OCI-LY3 (cell line): ENCODE measurements around the gene YTHDC1.

Experiments used
- EZH2phosphoT487 ChIP-seq: fragments of 200-600 bp; shearing (Covaris generic); IDR thresholded peaks from 2 replicates; pipeline ENCODE4 v1.6.1; 2018; ENCODE audit warnings: antibody characterized with exemption, mixed run types, low read depth
- TF ChIP-seq, protein P1 (sequence below): fragments of 200-600, 300-600 bp; sonication (generic); IDR thresholded peaks from 2 replicates; pipeline ENCODE4 v1.5.1; 2014; ENCODE audit warnings: antibody characterized with exemption, low read length, low read depth

DNA sequence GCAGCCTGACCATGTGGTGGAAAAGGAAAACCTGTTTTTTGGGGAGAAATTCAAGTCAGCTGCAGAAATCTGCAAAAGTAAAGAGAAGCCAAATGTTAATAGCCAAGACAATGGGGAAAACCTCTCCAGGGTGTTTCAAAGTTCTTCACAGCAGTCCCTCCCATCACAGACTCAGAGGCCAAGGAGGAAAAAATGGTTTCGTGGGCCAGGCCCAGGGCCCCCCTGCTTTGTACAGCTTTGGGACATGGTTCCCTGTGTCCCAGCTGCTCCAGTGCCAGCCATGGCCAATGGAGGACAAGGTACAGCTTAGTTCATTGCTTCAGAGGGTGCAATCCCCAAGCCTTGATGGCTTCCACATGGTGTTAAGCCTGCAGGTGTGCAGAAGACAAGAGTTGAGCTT lies 15.2 kb upstream of the YTHDC1 start:
- TF ChIP-seq, protein P1, sequence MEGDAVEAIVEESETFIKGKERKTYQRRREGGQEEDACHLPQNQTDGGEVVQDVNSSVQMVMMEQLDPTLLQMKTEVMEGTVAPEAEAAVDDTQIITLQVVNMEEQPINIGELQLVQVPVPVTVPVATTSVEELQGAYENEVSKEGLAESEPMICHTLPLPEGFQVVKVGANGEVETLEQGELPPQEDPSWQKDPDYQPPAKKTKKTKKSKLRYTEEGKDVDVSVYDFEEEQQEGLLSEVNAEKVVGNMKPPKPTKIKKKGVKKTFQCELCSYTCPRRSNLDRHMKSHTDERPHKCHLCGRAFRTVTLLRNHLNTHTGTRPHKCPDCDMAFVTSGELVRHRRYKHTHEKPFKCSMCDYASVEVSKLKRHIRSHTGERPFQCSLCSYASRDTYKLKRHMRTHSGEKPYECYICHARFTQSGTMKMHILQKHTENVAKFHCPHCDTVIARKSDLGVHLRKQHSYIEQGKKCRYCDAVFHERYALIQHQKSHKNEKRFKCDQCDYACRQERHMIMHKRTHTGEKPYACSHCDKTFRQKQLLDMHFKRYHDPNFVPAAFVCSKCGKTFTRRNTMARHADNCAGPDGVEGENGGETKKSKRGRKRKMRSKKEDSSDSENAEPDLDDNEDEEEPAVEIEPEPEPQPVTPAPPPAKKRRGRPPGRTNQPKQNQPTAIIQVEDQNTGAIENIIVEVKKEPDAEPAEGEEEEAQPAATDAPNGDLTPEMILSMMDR, result no peak
- no peak for TF ChIP-seq EZH2phosphoT487
